ENCODE results near the gene ATP11A. TPM values are rescaled to one million over a fixed set of nuclear protein-coding genes. Genes with fewer than 3 reads are reported as not detected.
A peak's percentile ranks its signal among the peaks of the same experiment; 100 is the strongest.

ATP11A gene
- total RNA-seq, 2 donors from 2014 or later: 122 to 140 TPM

- Histone ChIP-seq H3K27me3 (ENCODE audit: control insufficient read depth, insufficient read depth, low read length, poor library complexity, severe bottlenecking) (no peaks in the 10 kb centered on the region), H3K9me3 (ENCODE audit: control insufficient read depth, low read length) (no peaks in the 10 kb centered on the region), H3K27ac (ENCODE audit: low read depth, low read length) (no peak overlapping the region), H3K4me1 (ENCODE audit: control insufficient read depth, insufficient read depth, low read length) (no peaks in the 10 kb centered on the region), H3K9ac (ENCODE audit: extremely low read depth, low read length, poor library complexity, severe bottlenecking) (no peak overlapping the region), H3K36me3 (ENCODE audit: control insufficient read depth, insufficient read depth, low read length) (peaks cover 89% of the 10 kb centered on the region), H3K4me3 (ENCODE audit: low read length) (no peak overlapping the region)
- WGBS, 2 experiments (ENCODE audit: insufficient coverage in 1 of 2, insufficient read length in 1 of 2): 96 to 97% methylated on average over 21 of the region's 21 CpGs
- H3K36me3 Mint-ChIP-seq (ENCODE audit: low read depth): peaks cover 81% of the 10 kb centered on the region
- no peaks in the 10 kb centered on the region for H3K9me3 Mint-ChIP-seq
- no peak for TF ChIP-seq CTCF (conservative IDR thresholded peaks at IDR 0.05)
- H3K27me3 Mint-ChIP-seq (ENCODE audit: insufficient read depth): no peaks in the 10 kb centered on the region
- DNase-seq: peak; percentile 30
- H3K27ac Mint-ChIP-seq: no peak overlapping the region
- H3K4me1 Mint-ChIP-seq: no peaks in the 10 kb centered on the region
- H3K4me3 Mint-ChIP-seq: no peak overlapping the region
These were observed 141.4 kb downstream of the ATP11A start for GRCh38 chr13:112831196-112831595.

DNA sequence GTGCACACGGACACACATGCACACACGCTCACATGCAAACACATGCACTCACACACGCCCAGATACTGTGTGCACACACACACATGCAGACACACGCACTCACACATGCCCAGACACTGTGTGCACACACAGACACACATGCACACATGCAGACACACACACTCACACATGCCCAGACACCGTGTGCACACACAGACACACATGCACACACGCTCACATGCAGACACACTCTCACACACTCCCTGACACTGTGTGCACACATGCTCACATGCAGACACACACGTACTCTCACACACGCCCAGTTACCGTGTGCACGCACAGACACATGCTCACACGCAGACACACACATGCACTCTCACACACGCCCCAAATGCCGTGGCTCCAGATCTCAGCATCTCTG, 142.0 kb downstream of the ATP11A start:
- no peak overlapping the region for H3K27ac ChIP-seq (ENCODE audit: low read depth, low read length)
- no peaks in the 10 kb centered on the region for H3K4me1 ChIP-seq (ENCODE audit: control insufficient read depth, insufficient read depth, low read length)
- Mint-ChIP-seq H3K36me3 (ENCODE audit: low read depth) (peaks cover 81% of the 10 kb centered on the region), H3K27me3 (ENCODE audit: insufficient read depth) (no peaks in the 10 kb centered on the region), H3K4me1 (no peaks in the 10 kb centered on the region), H3K9me3 (no peaks in the 10 kb centered on the region), H3K27ac (no peak overlapping the region), H3K4me3 (no peak overlapping the region)
- H3K9me3 ChIP-seq (ENCODE audit: control insufficient read depth, low read length): no peaks in the 10 kb centered on the region
- H3K4me3 ChIP-seq (ENCODE audit: low read length): no peak overlapping the region
- TF ChIP-seq CTCF (conservative IDR thresholded peaks at IDR 0.05): no peak
- WGBS, 2 experiments (ENCODE audit: insufficient coverage in 1 of 2, insufficient read length in 1 of 2): 88 to 92% methylated on average over 10 to 13 of the region's 13 CpGs
- no peak for DNase-seq
- H3K9ac ChIP-seq (ENCODE audit: extremely low read depth, low read length, poor library complexity, severe bottlenecking): no peak overlapping the region
- H3K36me3 ChIP-seq (ENCODE audit: control insufficient read depth, insufficient read depth, low read length): peaks cover 89% of the 10 kb centered on the region
- H3K27me3 ChIP-seq (ENCODE audit: control insufficient read depth, insufficient read depth, low read length, poor library complexity, severe bottlenecking): no peaks in the 10 kb centered on the region

GRCh38 chr13:112832811-112833210, 143.0 kb downstream of the ATP11A start:
- H3K4me1 ChIP-seq (ENCODE audit: control insufficient read depth, insufficient read depth, low read length): no peaks in the 10 kb centered on the region
- H3K4me3 Mint-ChIP-seq: no peak overlapping the region
- H3K4me1 Mint-ChIP-seq: no peaks in the 10 kb centered on the region
- H3K36me3 ChIP-seq (ENCODE audit: control insufficient read depth, insufficient read depth, low read length): peaks cover 88% of the 10 kb centered on the region
- H3K27ac Mint-ChIP-seq: no peak overlapping the region
- peaks cover 81% of the 10 kb centered on the region for H3K36me3 Mint-ChIP-seq (ENCODE audit: low read depth)
- TF ChIP-seq CTCF (conservative IDR thresholded peaks at IDR 0.05): no peak
- WGBS, 2 experiments (ENCODE audit: insufficient coverage in 1 of 2, insufficient read length in 1 of 2): 97 to 99% methylated on average over 18 to 23 of the region's 23 CpGs
- no peak for DNase-seq
- H3K27me3 ChIP-seq (ENCODE audit: control insufficient read depth, insufficient read depth, low read length, poor library complexity, severe bottlenecking): no peaks in the 10 kb centered on the region
- H3K9me3 Mint-ChIP-seq: no peaks in the 10 kb centered on the region
- no peaks in the 10 kb centered on the region for H3K27me3 Mint-ChIP-seq (ENCODE audit: insufficient read depth)
- no peaks in the 10 kb centered on the region for H3K9me3 ChIP-seq (ENCODE audit: control insufficient read depth, low read length)
- no peak overlapping the region for H3K27ac ChIP-seq (ENCODE audit: low read depth, low read length)
- no peak overlapping the region for H3K4me3 ChIP-seq (ENCODE audit: low read length)
- no peak overlapping the region for H3K9ac ChIP-seq (ENCODE audit: extremely low read depth, low read length, poor library complexity, severe bottlenecking)

Data from endodermal cell (in vitro differentiated cells).